VCaP (cell line): ENCODE results near the gene DDX5.

Experiments used
- H3K27ac ChIP-seq: fragments of 450-650 bp; 2 replicates; pipeline ENCODE4 v1.5.1; 2017
- TF ChIP-seq, protein P1 (sequence below): fragments of 450-650 bp; conservative IDR thresholded peaks from 2 replicates; pipeline ENCODE4 v1.5.1; 2017; ENCODE audit warnings: mild to moderate bottlenecking, moderate library complexity

DDX5 gene

DNA sequence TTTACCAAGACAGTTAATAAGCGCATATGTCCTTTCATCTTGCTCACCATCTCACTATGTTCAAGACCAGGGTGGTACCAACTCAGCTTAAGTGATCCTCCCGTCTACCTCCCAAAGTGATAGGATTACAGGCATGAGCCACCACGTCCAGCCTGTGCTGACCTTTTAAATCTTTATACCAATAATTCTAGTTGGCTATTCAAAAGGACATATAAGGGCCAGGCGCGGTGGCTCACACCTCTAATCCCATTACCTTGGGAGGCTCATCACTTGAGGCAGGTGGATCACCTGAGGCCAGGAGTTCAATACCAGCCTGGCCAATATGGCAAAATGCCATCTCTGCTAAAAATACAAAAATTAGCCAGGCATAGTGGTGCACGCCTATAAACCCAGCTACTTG, 3.1 kb upstream of the DDX5 start:
- no peak overlapping the region for H3K27ac ChIP-seq
- TF ChIP-seq, protein P1, sequence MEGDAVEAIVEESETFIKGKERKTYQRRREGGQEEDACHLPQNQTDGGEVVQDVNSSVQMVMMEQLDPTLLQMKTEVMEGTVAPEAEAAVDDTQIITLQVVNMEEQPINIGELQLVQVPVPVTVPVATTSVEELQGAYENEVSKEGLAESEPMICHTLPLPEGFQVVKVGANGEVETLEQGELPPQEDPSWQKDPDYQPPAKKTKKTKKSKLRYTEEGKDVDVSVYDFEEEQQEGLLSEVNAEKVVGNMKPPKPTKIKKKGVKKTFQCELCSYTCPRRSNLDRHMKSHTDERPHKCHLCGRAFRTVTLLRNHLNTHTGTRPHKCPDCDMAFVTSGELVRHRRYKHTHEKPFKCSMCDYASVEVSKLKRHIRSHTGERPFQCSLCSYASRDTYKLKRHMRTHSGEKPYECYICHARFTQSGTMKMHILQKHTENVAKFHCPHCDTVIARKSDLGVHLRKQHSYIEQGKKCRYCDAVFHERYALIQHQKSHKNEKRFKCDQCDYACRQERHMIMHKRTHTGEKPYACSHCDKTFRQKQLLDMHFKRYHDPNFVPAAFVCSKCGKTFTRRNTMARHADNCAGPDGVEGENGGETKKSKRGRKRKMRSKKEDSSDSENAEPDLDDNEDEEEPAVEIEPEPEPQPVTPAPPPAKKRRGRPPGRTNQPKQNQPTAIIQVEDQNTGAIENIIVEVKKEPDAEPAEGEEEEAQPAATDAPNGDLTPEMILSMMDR = no peak

DNA sequence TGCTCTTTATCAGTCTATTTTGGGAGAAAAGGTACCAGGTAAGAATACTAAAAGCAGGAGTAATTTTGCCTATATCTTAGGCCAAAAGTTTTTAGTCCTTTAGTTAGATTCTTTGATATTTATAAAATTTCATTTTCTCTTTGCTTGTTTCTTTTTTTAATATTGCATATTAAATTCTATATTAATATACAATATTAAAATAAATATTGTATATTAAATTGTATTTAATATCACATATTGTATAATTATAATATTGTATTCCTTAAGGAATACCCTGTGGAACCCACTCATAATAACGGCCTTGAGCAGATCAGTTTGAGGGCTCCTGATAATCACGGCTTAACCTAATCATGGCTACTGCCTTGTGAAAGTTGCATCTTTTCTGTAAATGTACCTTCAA, 2.6 kb upstream of the DDX5 start:
- H3K27ac ChIP-seq = no peak overlapping the region
- TF ChIP-seq, protein P1 = no peak

DNA sequence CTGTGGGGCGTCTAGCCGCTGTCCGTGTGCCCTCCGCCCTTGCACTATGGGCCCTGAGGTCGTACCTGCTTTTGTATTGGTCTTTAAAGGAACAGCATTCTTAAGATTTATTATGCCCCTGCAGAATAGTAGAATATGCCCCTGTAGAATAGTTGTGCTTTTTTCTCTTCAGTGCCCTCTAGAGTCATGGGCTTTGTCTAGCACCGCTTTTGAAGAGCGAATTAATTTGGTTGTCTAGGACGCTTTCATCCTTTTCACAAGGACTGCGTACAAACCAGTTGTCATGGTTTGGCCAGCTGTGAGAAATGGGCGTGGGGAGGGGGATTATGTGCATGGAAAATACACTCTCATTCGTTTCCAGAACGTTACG, 1.3 kb upstream of the DDX5 start:
- H3K27ac ChIP-seq = peak overlapping the region; percentile 98
- TF ChIP-seq, protein P1 = peak; percentile 72

DNA sequence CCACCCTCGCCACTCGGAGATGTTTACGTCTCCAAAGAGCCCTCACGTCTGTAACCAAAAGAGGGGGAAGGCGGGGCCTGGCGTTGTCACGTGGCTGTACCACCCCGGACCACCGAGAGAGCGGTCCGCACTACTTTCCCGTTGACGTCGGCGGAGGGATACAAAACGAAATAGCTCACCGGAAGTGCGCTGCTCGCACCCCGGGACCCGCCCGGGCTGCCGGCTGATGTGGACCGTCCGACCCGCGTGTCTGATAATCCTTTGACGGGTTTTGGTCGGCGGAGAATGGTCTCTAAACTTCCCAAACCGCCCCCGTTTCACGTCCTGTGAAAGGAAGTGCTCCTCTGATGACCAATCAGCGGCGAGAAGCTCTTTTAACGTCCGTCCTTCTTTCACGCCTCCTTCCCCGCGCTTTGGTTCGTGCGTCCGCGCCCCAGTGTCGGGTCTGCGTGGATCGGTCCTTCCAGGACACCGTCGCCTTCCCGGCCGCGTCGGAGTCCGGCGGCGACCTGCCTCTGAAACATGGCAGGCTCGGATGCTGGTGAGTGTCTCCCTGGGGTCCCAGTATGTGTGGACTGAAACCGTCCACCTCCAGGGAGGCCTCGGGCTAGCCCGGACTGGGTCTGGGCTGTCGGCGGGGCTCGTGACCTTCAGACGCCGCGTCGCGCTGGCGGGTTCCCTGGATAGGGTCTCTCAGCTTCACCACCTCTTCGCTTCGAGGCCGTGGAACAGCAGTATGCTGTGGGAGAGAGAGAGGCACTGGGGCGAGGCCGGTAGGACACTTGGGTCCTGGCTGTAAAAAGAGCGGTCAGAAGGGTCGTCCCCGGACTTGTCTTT, 705 bp upstream of the DDX5 start, which contains the start of gene CEP95:
TSS of gene CEP95 (plus strand) at position 402 of the 837 bp plus-strand sequence. CDS start at position 523, 121 bp downstream.
- TF ChIP-seq, protein P1 = no peak
- peak within 1 kb of the TSS; percentile 98 for H3K27ac ChIP-seq

DNA sequence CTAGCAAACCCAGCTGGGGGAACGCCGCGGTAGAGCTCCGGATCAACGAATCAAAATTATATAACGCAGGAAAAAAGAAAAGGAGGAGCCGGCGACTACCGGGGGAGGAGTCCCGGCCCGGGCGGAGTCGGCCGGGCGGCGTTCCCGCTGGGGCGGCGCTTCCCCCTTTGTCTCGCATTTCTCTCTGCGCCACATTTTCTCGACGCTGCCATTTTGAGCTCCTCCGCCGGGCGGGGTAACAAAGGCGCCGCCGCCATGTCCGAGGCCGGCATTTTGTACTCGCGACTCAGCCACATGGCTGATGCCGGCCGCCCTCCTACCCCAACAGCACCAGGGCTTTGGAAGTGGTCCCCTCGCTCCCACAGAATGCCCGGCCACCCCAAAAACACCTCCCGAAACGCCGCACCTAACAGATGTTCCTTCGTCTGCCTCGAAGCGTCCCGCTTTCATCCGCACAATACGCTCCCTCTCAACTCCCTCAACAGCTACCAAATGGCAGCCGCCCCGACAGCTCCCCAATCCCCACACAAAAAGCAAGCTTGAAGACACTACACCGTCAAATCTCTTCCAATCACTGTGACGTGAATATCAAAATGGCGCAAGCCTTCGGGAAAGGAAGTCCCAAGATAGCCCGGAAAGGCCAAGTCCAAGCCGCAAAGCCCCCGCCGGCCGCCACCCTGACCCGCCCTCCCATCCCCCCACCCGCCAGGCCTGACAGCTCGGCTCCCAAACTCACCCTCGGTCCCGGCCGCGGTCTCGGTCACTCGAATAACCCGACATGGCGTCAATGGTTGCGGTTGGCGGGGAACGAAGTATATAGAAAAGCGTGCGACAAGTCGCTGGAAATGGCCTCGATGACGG, 519 bp downstream of the DDX5 start:
- peak overlapping the region; percentile 98 for H3K27ac ChIP-seq
- TF ChIP-seq, protein P1 = no peak

DNA sequence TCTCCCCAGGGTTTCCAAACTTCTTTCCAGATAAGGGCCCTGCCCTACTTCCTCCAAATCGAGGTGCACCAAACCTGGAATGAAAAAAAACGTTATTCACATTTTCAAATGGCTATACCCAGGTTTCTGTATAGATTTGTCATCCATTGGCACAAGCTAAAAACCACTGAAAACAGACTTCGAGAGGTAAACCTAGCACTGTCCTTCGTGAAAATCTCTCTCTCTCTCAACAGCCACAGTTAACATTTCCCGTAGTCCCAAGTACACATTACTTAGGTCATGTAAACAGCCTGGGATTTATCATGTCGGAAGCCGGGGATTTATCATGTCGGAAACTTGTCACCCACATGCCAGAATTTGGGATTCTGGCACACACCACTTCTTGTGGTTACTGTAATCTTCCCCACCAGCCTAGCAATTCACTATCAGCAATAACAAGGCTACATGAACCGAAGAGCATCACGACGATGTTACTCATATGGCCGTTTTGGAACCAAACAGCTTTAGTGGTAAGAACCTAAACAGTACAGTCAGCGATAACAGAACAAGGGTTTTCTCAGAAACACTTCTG, 1.2 kb downstream of the DDX5 start:
- TF ChIP-seq, protein P1 = no peak
- H3K27ac ChIP-seq = peak overlapping the region; percentile 98
